ENCODE results near the gene GMPPA.
A peak's percentile ranks its signal among the peaks of the same experiment; 100 is the strongest.

GMPPA gene

GRCh38 chr2:219468410-219469185 is 30.1 kb upstream of the GMPPA start:
- no peaks in the 10 kb centered on the region for H3K27me3 ChIP-seq (ENCODE audit: control insufficient read depth in 1 of 2, insufficient read depth in 2 of 2, low read length in 2 of 2)
- H3K4me1 ChIP-seq (ENCODE audit: control insufficient read depth, insufficient read depth, low read length): peaks cover 71% of the 10 kb centered on the region
- H3K4me3 ChIP-seq (ENCODE audit: low read length in 2 of 2): no peak overlapping the region
- H3K9ac ChIP-seq (ENCODE audit: low read length in 2 of 2): no peak overlapping the region
- peak overlapping the region; percentile 88 for H3K27ac ChIP-seq (ENCODE audit: low read length)
- no peaks in the 10 kb centered on the region for H3K9me3 ChIP-seq (ENCODE audit: control insufficient read depth in 2 of 2, low read length in 2 of 2)
- H3K36me3 ChIP-seq (ENCODE audit: control insufficient read depth in 2 of 2, insufficient read depth in 2 of 2, low read length in 2 of 2): peaks cover 42 to 55% of the 10 kb centered on the region in 2 donors

- H3K36me3 ChIP-seq (ENCODE audit: control insufficient read depth in 2 of 2, insufficient read depth in 2 of 2, low read length in 2 of 2): peaks cover 42 to 55% of the 10 kb centered on the region in 2 donors
- no peaks in the 10 kb centered on the region for H3K9me3 ChIP-seq (ENCODE audit: control insufficient read depth in 2 of 2, low read length in 2 of 2)
Observed at GRCh38 chr2:219469186-219469724, 29.4 kb upstream of the GMPPA start.

GRCh38 chr2:219470429-219470828 is 28.3 kb upstream of the GMPPA start:
- Histone ChIP-seq H3K4me3 (ENCODE audit: low read length in 2 of 2) (no peak overlapping the region), H3K27me3 (ENCODE audit: control insufficient read depth in 1 of 2, insufficient read depth in 2 of 2, low read length in 2 of 2) (no peaks in the 10 kb centered on the region), H3K9me3 (ENCODE audit: control insufficient read depth in 2 of 2, low read length in 2 of 2) (no peaks in the 10 kb centered on the region), H3K27ac (ENCODE audit: low read length) (peak overlapping the region; percentile 88), H3K9ac (ENCODE audit: low read length in 2 of 2) (peak overlapping the region in 1 of 2 donors; percentile 13), H3K36me3 (ENCODE audit: control insufficient read depth in 2 of 2, insufficient read depth in 2 of 2, low read length in 2 of 2) (peaks cover 46 to 50% of the 10 kb centered on the region in 2 donors), H3K4me1 (ENCODE audit: control insufficient read depth, insufficient read depth, low read length) (peaks cover 54% of the 10 kb centered on the region)

More at GRCh38 chr2:219469186-219469724, 29.4 kb upstream of the GMPPA start:
- Histone ChIP-seq H3K4me3 (ENCODE audit: low read length in 2 of 2) (no peak overlapping the region), H3K9ac (ENCODE audit: low read length in 2 of 2) (no peak overlapping the region), H3K27ac (ENCODE audit: low read length) (peak overlapping the region; percentile 88), H3K4me1 (ENCODE audit: control insufficient read depth, insufficient read depth, low read length) (peaks cover 64% of the 10 kb centered on the region), H3K27me3 (ENCODE audit: control insufficient read depth in 1 of 2, insufficient read depth in 2 of 2, low read length in 2 of 2) (no peaks in the 10 kb centered on the region)

GRCh38 chr2:219471476-219472371 is 27.0 kb upstream of the GMPPA start:
- peak overlapping the region; percentile 88 for H3K27ac ChIP-seq (ENCODE audit: low read length)
- no peaks in the 10 kb centered on the region for H3K27me3 ChIP-seq (ENCODE audit: control insufficient read depth in 1 of 2, insufficient read depth in 2 of 2, low read length in 2 of 2)
- H3K9ac ChIP-seq (ENCODE audit: low read length in 2 of 2): no peak overlapping the region
- no peaks in the 10 kb centered on the region for H3K9me3 ChIP-seq (ENCODE audit: control insufficient read depth in 2 of 2, low read length in 2 of 2)
- peaks cover 37 to 40% of the 10 kb centered on the region in 2 donors for H3K36me3 ChIP-seq (ENCODE audit: control insufficient read depth in 2 of 2, insufficient read depth in 2 of 2, low read length in 2 of 2)
- H3K4me1 ChIP-seq (ENCODE audit: control insufficient read depth, insufficient read depth, low read length): peaks cover 44% of the 10 kb centered on the region
- no peak overlapping the region for H3K4me3 ChIP-seq (ENCODE audit: low read length in 2 of 2)

- peaks cover 43% of the 10 kb centered on the region for H3K4me1 ChIP-seq (ENCODE audit: control insufficient read depth, insufficient read depth, low read length)
- H3K27ac ChIP-seq (ENCODE audit: low read length): peak overlapping the region; percentile 88
Observed at GRCh38 chr2:219472629-219473187, 26.0 kb upstream of the GMPPA start.

GRCh38 chr2:219473511-219473910 is 25.2 kb upstream of the GMPPA start:
- H3K36me3 ChIP-seq (ENCODE audit: control insufficient read depth in 2 of 2, insufficient read depth in 2 of 2, low read length in 2 of 2): peaks cover 33 to 49% of the 10 kb centered on the region in 2 donors
- H3K9ac ChIP-seq (ENCODE audit: low read length in 2 of 2): no peak overlapping the region
- H3K9me3 ChIP-seq (ENCODE audit: control insufficient read depth in 2 of 2, low read length in 2 of 2): no peaks in the 10 kb centered on the region
- peak overlapping the region; percentile 88 for H3K27ac ChIP-seq (ENCODE audit: low read length)
- H3K27me3 ChIP-seq (ENCODE audit: control insufficient read depth in 1 of 2, insufficient read depth in 2 of 2, low read length in 2 of 2): no peaks in the 10 kb centered on the region
- peaks cover 39% of the 10 kb centered on the region for H3K4me1 ChIP-seq (ENCODE audit: control insufficient read depth, insufficient read depth, low read length)
- H3K4me3 ChIP-seq (ENCODE audit: low read length in 2 of 2): no peak overlapping the region

More at GRCh38 chr2:219472629-219473187, 26.0 kb upstream of the GMPPA start:
- Histone ChIP-seq H3K4me3 (ENCODE audit: low read length in 2 of 2) (peak overlapping the region in 1 of 2 donors; percentile 1), H3K9me3 (ENCODE audit: control insufficient read depth in 2 of 2, low read length in 2 of 2) (no peaks in the 10 kb centered on the region), H3K27me3 (ENCODE audit: control insufficient read depth in 1 of 2, insufficient read depth in 2 of 2, low read length in 2 of 2) (no peaks in the 10 kb centered on the region), H3K9ac (ENCODE audit: low read length in 2 of 2) (no peak overlapping the region), H3K36me3 (ENCODE audit: control insufficient read depth in 2 of 2, insufficient read depth in 2 of 2, low read length in 2 of 2) (peaks cover 31 to 44% of the 10 kb centered on the region in 2 donors)

GRCh38 chr2:219474285-219475060 is 24.2 kb upstream of the GMPPA start:
- H3K4me1 ChIP-seq (ENCODE audit: control insufficient read depth, insufficient read depth, low read length): peaks cover 29% of the 10 kb centered on the region
- H3K4me3 ChIP-seq (ENCODE audit: low read length in 2 of 2): no peak overlapping the region
- H3K9ac ChIP-seq (ENCODE audit: low read length in 2 of 2): no peak overlapping the region
- H3K27me3 ChIP-seq (ENCODE audit: control insufficient read depth in 1 of 2, insufficient read depth in 2 of 2, low read length in 2 of 2): no peaks in the 10 kb centered on the region
- H3K36me3 ChIP-seq (ENCODE audit: control insufficient read depth in 2 of 2, insufficient read depth in 2 of 2, low read length in 2 of 2): peaks cover 42 to 56% of the 10 kb centered on the region in 2 donors
- H3K27ac ChIP-seq (ENCODE audit: low read length): peak overlapping the region; percentile 41
- H3K9me3 ChIP-seq (ENCODE audit: control insufficient read depth in 2 of 2, low read length in 2 of 2): no peaks in the 10 kb centered on the region

- peak overlapping the region; percentile 41 for H3K27ac ChIP-seq (ENCODE audit: low read length)
- H3K9me3 ChIP-seq (ENCODE audit: control insufficient read depth in 2 of 2, low read length in 2 of 2): no peaks in the 10 kb centered on the region
- H3K36me3 ChIP-seq (ENCODE audit: control insufficient read depth in 2 of 2, insufficient read depth in 2 of 2, low read length in 2 of 2): peaks cover 45 to 56% of the 10 kb centered on the region in 2 donors
- no peak overlapping the region for H3K4me3 ChIP-seq (ENCODE audit: low read length in 2 of 2)
- peak overlapping the region; percentile 22 to 29 for H3K9ac ChIP-seq (ENCODE audit: low read length in 2 of 2)
- peaks cover 22% of the 10 kb centered on the region for H3K4me1 ChIP-seq (ENCODE audit: control insufficient read depth, insufficient read depth, low read length)
- H3K27me3 ChIP-seq (ENCODE audit: control insufficient read depth in 1 of 2, insufficient read depth in 2 of 2, low read length in 2 of 2): no peaks in the 10 kb centered on the region
Observed at GRCh38 chr2:219475278-219475677, 23.4 kb upstream of the GMPPA start.

GRCh38 chr2:219475697-219476651 is 22.7 kb upstream of the GMPPA start:
- H3K9me3 ChIP-seq (ENCODE audit: control insufficient read depth in 2 of 2, low read length in 2 of 2): no peaks in the 10 kb centered on the region
- H3K4me1 ChIP-seq (ENCODE audit: control insufficient read depth, insufficient read depth, low read length): peaks cover 21% of the 10 kb centered on the region
- no peak overlapping the region for H3K9ac ChIP-seq (ENCODE audit: low read length in 2 of 2)
- no peak overlapping the region for H3K4me3 ChIP-seq (ENCODE audit: low read length in 2 of 2)
- no peaks in the 10 kb centered on the region for H3K27me3 ChIP-seq (ENCODE audit: control insufficient read depth in 1 of 2, insufficient read depth in 2 of 2, low read length in 2 of 2)
- H3K27ac ChIP-seq (ENCODE audit: low read length): peak overlapping the region; percentile 41
- peaks cover 45 to 60% of the 10 kb centered on the region in 2 donors for H3K36me3 ChIP-seq (ENCODE audit: control insufficient read depth in 2 of 2, insufficient read depth in 2 of 2, low read length in 2 of 2)

Data from stomach smooth muscle (tissue), 2 donors.